Fibroblast of pulmonary artery (primary cell): ENCODE results near the gene BMP7.

Experiments
- DNase-seq: peaks from one replicate; pipeline ENCODE4 v3.0.0-alpha.2; 2010; ENCODE audit warnings: low read depth
- H3K4me3 ChIP-seq: replicated peaks from 2 replicates; pipeline ENCODE4 v1.5.1; 2011; ENCODE audit warnings: low read depth, mild to moderate bottlenecking, control low read depth, low read length, moderate library complexity
- TF ChIP-seq, protein P1 (sequence below): IDR thresholded peaks from 2 replicates; pipeline ENCODE4 v1.5.1; 2011; ENCODE audit warnings: mild to moderate bottlenecking, control low read depth, low read length, inconsistent platforms; ENCODE audit errors: missing control alignments

Gene BMP7

DNA sequence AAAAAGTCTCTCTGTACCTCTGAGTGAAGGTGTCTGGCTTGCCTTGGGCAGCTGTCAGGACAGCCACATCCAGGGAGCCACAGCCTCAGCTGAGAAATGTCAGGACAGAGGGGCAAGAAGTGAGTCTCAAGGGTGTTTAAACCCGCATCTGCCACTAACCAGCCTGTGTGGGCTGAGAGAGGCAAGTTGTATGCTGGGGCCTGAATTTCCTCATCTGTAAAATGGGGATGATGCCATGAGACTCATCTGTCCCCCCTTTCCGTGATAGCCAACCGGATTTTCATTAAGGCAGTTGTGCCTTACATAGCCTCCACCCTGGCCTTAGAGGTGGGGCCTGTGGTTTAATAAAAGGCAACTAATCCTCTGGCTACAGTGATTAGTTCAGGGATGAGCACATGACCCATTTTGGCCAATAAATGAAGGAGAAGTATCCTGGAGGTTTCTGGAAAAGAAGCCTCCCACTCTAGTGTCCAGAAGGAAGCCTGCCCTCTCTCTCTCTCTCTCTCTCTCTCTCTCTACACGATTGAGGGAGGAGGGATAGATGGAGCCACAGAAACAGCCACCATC is 79.3 kb downstream of the BMP7 start:
- H3K4me3 ChIP-seq: no peak overlapping the region
- TF ChIP-seq, protein P1, sequence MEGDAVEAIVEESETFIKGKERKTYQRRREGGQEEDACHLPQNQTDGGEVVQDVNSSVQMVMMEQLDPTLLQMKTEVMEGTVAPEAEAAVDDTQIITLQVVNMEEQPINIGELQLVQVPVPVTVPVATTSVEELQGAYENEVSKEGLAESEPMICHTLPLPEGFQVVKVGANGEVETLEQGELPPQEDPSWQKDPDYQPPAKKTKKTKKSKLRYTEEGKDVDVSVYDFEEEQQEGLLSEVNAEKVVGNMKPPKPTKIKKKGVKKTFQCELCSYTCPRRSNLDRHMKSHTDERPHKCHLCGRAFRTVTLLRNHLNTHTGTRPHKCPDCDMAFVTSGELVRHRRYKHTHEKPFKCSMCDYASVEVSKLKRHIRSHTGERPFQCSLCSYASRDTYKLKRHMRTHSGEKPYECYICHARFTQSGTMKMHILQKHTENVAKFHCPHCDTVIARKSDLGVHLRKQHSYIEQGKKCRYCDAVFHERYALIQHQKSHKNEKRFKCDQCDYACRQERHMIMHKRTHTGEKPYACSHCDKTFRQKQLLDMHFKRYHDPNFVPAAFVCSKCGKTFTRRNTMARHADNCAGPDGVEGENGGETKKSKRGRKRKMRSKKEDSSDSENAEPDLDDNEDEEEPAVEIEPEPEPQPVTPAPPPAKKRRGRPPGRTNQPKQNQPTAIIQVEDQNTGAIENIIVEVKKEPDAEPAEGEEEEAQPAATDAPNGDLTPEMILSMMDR: no peak
- DNase-seq: no peak

DNA sequence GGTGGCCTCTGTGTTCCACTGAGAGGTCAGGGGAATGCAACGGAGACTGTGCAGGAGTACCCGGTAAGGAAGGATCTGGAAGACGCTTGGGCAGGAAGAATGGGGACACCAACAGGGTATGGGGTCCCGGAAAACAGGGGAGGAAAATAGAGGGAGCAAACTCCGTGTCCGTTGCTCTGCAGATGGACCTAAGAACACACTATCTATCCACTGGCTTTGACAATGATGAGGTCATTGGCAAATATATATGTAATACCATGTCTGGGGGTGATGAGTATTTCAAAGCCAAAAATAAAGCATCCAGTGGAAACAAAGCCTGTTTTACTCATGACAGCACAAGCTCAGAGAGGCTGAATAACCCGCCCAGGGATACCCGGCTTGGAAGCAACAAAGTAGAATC is 80.2 kb downstream of the BMP7 start:
- no peak for DNase-seq
- TF ChIP-seq, protein P1: no peak
- no peak overlapping the region for H3K4me3 ChIP-seq

DNA sequence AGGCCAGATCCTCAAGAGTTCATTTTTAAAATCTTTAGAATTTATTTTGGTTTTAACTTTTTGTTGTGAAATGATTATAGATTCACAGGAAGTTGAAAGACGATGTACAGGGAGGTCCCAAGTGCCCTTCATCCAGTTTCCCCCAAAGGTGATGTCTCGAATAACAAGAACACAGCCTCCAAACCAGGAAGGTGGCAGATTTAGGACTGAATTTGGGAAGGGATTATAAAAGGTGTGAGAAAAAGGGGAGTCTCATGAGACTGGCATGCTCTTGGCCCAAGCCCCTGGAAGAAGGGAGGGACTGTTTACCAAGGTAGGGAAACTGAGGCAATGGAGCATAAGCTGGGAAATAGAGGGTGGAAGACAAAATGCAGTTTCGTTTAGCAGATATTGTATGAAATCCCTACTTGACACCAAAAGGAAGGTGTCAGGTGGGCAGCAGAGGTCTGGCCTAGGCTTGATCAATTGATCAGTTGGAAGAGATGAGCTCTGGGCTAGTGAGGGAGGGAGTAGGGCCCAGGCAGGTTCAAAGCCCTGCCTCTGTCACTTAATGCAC is 81.2 kb downstream of the BMP7 start:
- H3K4me3 ChIP-seq: no peak overlapping the region
- no peak for DNase-seq
- TF ChIP-seq, protein P1: no peak

DNA sequence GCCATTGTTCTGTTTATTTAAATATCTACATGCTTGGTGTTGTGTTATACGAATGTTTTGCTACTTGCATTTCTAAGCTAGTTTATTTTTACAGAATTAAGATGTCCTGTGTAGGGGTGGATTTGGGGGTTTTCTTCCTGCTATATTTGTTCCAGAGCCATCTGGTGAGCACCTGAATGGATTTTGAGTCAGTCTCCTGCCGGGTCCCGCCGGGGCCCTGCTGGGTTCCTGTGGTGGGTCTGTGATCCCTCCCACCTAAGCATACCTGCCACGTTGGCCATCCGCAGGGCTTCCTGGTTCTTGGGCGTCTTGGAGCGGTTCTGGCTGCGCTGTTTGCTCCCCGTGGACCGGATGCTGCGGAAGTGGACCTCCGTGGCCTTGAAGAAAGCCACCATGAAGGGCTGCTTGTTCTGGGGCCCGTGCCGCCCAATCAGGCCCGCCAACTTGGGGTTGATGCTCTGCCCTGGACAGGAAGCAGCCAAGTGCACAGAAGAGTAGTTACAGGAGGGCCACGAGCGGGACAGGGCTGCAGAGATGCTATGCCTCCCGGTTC is 82.9 kb downstream of the BMP7 start:
- TF ChIP-seq, protein P1: no peak

DNA sequence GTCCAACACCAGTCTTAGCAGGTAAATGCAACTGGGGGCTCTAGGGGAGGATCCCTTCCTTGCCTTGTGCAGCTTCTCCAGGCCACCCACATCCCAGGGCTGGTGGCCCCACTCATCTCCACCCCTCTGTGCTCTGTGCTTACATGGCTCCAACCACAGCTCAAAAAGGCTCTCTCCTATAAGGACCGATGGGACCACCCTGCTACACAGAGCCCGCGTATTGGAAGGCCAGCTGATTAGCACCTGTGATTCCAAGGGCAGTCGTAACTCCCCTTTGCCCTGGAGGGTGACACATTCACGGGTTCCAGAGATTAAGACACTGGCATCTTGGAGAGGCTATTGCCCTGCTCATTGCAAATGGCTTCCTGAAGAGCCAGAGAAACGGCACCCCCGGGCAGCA is 84.8 kb downstream of the BMP7 start:
- TF ChIP-seq, protein P1: no peak
- H3K4me3 ChIP-seq: no peak overlapping the region
- no peak for DNase-seq

More for the DNA sequence above, 82.9 kb downstream of the BMP7 start:
- no peak for DNase-seq
- H3K4me3 ChIP-seq: no peak overlapping the region

DNA sequence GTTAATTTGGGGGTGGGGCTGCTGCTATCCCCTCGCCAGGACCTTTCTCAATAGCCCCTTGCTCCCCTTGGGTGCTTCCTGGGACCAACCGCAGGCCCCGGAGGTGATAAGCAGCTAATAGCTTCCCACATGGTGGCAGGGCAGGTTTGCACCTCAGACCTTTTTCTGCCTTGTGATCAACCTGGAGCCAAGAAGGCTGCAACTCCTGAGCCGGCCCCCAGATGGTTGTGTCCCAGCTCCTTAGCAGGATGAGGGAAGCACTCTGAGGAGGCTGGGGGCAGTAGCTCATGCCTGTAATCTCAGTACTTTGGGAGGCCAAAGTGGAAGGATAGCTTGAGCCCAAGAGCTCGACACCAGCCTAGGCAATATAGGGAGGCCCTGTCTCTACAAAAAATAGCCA is 85.5 kb downstream of the BMP7 start:
- TF ChIP-seq, protein P1: no peak
- DNase-seq: no peak
- H3K4me3 ChIP-seq: no peak overlapping the region

DNA sequence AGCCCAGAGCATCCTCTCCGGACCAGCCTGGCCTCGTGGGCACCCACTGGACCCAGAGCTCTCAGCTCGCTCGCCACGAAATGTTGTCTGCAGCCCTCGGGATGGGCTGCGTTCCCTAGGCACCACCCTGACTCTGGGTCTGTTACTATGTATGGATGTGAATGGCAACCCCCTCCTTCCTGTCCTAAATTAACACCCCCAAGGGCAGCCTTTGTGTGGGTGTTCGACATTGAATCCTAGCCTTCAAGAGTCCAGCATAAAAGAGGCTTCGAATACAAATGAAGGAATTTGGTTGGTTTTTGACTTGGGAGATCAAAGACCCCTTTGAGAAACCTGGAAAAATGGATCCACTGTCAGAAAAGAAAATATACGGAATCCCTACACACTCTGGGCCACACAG is 86.1 kb downstream of the BMP7 start:
- TF ChIP-seq, protein P1: no peak
- DNase-seq: no peak
- H3K4me3 ChIP-seq: no peak overlapping the region
